Measurements from ENCODE around the gene MTFR1L. TPM values are rescaled to one million over a fixed set of nuclear protein-coding genes. Genes with fewer than 3 reads are reported as not detected.

The MTFR1L gene
- total and polyA plus RNA-seq, 9 of the 15 experiments (the other 6 are each of a cell fraction or from before 2014, with no cell fraction given) = 41.4 to 98.5 (median 53.7) TPM

GRCh38 chr1:25799352-25799934 lies 20.3 kb upstream of the MTFR1L start (continued):
- TF ChIP-seq CGGBP1 (CRISPR knock-in tag; IDR thresholded peaks at IDR 0.05) (no peak), ATF2 (CRISPR knock-in tag; IDR thresholded peaks at IDR 0.05) (no peak), E2F6 (IDR thresholded peaks at IDR 0.05; ENCODE audit: borderline replicate concordance in 1 of 2, extremely low read depth in 1 of 2, insufficient read depth in 1 of 2, insufficient read length in 1 of 2, low read depth in 1 of 2, low read length in 1 of 2, poor library complexity in 1 of 2, severe bottlenecking in 1 of 2) (peak in 1 of 2 experiments; percentile 43), ATF7 (IDR thresholded peaks at IDR 0.05) (no peak), BHLHE40 (IDR thresholded peaks at IDR 0.05; ENCODE audit: low read length) (no peak), MGA (IDR thresholded peaks at IDR 0.05) (peak; percentile 76), NR4A1 (CRISPR knock-in tag; IDR thresholded peaks at IDR 0.05) (no peak), NR4A1 (tag; IDR thresholded peaks at IDR 0.05) (no peak), SPI1 (IDR thresholded peaks at IDR 0.05; ENCODE audit: borderline replicate concordance, low read depth, low read length) (no peak), BCL6 (CRISPR knock-in tag; IDR thresholded peaks at IDR 0.05) (no peak), TSC22D4 (tag; IDR thresholded peaks at IDR 0.05) (no peak), ETV1 (tag; conservative IDR thresholded peaks at IDR 0.05; ENCODE audit: low read depth) (peak; percentile 58; the same call in 1 of the 2 replicates), GTF2A2 (tag; IDR thresholded peaks at IDR 0.05) (no peak), ARHGAP35 (IDR thresholded peaks at IDR 0.05; ENCODE audit: partially characterized antibody) (no peak), SUPT5H (IDR thresholded peaks at IDR 0.05) (no peak)
